ENCODE results near the gene PCDHGB4. TPM values are rescaled to one million over a fixed set of nuclear protein-coding genes. Genes with fewer than 3 reads are reported as not detected.

PCDHGB4 gene
- total and polyA plus RNA-seq, 9 of the 15 experiments (the other 6 are each of a cell fraction or from before 2014, with no cell fraction given) = 0.01 to 0.14 (median 0.03) TPM; not detected in 5

DNA sequence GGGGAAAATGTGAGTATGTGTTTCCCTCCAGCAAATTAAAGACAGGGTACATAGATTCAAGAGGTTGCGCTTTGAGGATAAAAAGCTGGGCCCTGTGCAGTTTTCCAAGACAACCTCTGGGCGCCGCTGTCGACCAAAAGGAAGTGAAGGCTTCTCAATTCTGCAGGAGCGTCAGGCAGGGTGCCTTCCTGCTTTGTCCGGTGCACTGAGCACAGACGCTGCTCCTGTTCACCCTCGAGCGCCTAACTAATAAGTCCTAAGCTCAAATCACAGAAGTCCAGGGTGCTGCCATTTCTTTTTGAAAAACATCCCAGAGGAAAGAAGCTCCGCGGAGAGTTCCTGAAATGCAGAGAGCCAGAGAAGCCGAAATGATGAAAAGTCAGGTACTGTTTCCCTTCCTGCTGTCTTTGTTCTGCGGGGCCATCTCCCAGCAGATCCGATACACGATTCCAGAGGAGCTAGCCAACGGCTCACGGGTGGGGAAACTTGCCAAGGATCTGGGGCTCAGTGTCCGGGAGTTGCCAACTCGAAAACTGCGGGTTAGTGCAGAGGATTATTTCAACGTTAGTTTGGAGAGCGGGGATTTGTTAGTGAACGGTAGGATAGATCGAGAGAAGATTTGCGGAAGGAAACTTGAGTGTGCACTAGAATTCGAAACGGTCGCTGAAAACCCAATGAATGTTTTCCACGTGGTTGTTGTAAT lies 37.4 kb upstream of the PCDHGB4 start, which contains the start of gene PCDHGB1 (continued):
- TF ChIP-seq, protein P1, sequence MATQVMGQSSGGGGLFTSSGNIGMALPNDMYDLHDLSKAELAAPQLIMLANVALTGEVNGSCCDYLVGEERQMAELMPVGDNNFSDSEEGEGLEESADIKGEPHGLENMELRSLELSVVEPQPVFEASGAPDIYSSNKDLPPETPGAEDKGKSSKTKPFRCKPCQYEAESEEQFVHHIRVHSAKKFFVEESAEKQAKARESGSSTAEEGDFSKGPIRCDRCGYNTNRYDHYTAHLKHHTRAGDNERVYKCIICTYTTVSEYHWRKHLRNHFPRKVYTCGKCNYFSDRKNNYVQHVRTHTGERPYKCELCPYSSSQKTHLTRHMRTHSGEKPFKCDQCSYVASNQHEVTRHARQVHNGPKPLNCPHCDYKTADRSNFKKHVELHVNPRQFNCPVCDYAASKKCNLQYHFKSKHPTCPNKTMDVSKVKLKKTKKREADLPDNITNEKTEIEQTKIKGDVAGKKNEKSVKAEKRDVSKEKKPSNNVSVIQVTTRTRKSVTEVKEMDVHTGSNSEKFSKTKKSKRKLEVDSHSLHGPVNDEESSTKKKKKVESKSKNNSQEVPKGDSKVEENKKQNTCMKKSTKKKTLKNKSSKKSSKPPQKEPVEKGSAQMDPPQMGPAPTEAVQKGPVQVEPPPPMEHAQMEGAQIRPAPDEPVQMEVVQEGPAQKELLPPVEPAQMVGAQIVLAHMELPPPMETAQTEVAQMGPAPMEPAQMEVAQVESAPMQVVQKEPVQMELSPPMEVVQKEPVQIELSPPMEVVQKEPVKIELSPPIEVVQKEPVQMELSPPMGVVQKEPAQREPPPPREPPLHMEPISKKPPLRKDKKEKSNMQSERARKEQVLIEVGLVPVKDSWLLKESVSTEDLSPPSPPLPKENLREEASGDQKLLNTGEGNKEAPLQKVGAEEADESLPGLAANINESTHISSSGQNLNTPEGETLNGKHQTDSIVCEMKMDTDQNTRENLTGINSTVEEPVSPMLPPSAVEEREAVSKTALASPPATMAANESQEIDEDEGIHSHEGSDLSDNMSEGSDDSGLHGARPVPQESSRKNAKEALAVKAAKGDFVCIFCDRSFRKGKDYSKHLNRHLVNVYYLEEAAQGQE (IDR thresholded peaks at IDR 0.05; ENCODE audit: borderline replicate concordance) = peak; percentile 16; the same call in 1 of the 2 replicates
- TF ChIP-seq, protein P1 (CRISPR knock-in tag; IDR thresholded peaks at IDR 0.05; ENCODE audit: low read depth) = no peak
- 0 out of 2 replicates have a peak, but pooled peaks have one; percentile 40 for TF ChIP-seq ELF1 (tag; IDR thresholded peaks at IDR 0.05)
- TF ChIP-seq RB1 (IDR thresholded peaks at IDR 0.05; ENCODE audit: low read depth) = 0 out of 2 replicates have a peak, but pooled peaks have one; percentile 11
- 0 out of 2 replicates have a peak, but pooled peaks have one; percentile 12 for TF ChIP-seq CTBP1 (IDR thresholded peaks at IDR 0.05; ENCODE audit: borderline replicate concordance)
- TF ChIP-seq PRMT5 (CRISPR knock-in tag; IDR thresholded peaks at IDR 0.05) = no peak
- 0 out of 2 replicates have a peak, but pooled peaks have one; percentile 15 for TF ChIP-seq SMC3 (conservative IDR thresholded peaks at IDR 0.05; ENCODE audit: insufficient read depth, low read depth, low read length)
- TF ChIP-seq, protein P2, sequence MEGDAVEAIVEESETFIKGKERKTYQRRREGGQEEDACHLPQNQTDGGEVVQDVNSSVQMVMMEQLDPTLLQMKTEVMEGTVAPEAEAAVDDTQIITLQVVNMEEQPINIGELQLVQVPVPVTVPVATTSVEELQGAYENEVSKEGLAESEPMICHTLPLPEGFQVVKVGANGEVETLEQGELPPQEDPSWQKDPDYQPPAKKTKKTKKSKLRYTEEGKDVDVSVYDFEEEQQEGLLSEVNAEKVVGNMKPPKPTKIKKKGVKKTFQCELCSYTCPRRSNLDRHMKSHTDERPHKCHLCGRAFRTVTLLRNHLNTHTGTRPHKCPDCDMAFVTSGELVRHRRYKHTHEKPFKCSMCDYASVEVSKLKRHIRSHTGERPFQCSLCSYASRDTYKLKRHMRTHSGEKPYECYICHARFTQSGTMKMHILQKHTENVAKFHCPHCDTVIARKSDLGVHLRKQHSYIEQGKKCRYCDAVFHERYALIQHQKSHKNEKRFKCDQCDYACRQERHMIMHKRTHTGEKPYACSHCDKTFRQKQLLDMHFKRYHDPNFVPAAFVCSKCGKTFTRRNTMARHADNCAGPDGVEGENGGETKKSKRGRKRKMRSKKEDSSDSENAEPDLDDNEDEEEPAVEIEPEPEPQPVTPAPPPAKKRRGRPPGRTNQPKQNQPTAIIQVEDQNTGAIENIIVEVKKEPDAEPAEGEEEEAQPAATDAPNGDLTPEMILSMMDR (IDR thresholded peaks at IDR 0.05 in 2 of 3, conservative IDR thresholded peaks at IDR 0.05 in 1 of 3; ENCODE audit: insufficient read depth in 2 of 3, low read depth in 1 of 3, low read length in 3 of 3) = peak; percentile 73 to 84 (median 81)
- TF ChIP-seq ETV1 (tag; conservative IDR thresholded peaks at IDR 0.05; ENCODE audit: low read depth) = peak; percentile 43; the same call in 1 of the 2 replicates
